ENCODE measurements around the gene MIP. TPM values are rescaled to one million over a fixed set of nuclear protein-coding genes. Genes with fewer than 3 reads are reported as not detected.

The MIP gene
- total and polyA plus RNA-seq, 10 of the 15 experiments (the other 5 are each of a cell fraction or from before 2014, with no cell fraction given) = 0.04 to 0.18 (median 0.11) TPM; not detected in 3

GRCh38 chr12:56461235-56462159 is 7.0 kb upstream of the MIP start:
- CTCF ChIA-PET = interaction anchor here (0.7 to 8.8 kb wide), 24 partner anchors 8 to 342 kb away, joined by 3 to 89 read pairs (median 5); partner anchors contain the start of genes ANKRD52, CNPY2, COQ10A and IL23A
- RAD21 ChIA-PET (ENCODE audit: unreplicated experiment) = interaction anchor here (0.5 to 5.5 kb wide), 13 partner anchors 10 to 272 kb away, joined by 3 to 71 read pairs (median 4); partner anchors contain the start of genes CNPY2, RNF41, SMARCC2 and STAT2
- SMC1A ChIA-PET (ENCODE audit: uncharacterized antibody, unreplicated experiment) = interaction anchor here (0.6 to 4.7 kb wide), 21 partner anchors 12 to 343 kb away, joined by 3 to 42 read pairs (median 4); partner anchors contain the start of genes CNPY2, RNF41, STAT2 and TIMELESS
- no peak overlapping the region for H3K4me2 ChIP-seq (ENCODE audit: control insufficient read depth, insufficient read depth)
- 98% methylated on average over 11 of the region's 11 CpGs for WGBS (ENCODE audit: insufficient coverage, insufficient replicate concordance, low lambda C conversion rate, missing lambda C conversion rate)
- no peaks in the 10 kb centered on the region for H3K36me3 ChIP-seq (ENCODE audit: control insufficient read depth in 2 of 2, insufficient read depth in 2 of 2, low read length in 1 of 2)
- ATAC-seq = no peak; the same call in 2 of the 3 replicates
- no peak for DNase-seq (ENCODE audit: low read depth, low spot score)
- in situ Hi-C loops (cut with MboI) (loop anchor here (5.0 kb wide), 1 partner anchor 339 kb away; no protein-coding TSS in a partner anchor), intact Hi-C loops (cut with micrococcal nuclease; ENCODE audit: unreplicated experiment) (loop anchor here (5.0 to 10.0 kb wide), 2 partner anchors 129 to 197 kb away; partner anchors contain the start of genes COQ10A and PAN2)
- no peaks in the 10 kb centered on the region for H3K27me3 ChIP-seq (replicated peaks in 1 of 2; ENCODE audit: control insufficient read depth in 2 of 2, insufficient read depth in 2 of 2, low read length in 1 of 2)
- no TSS peak for BruUV-seq (replicated peaks)
- no peaks in the 10 kb centered on the region for H4K20me1 ChIP-seq (ENCODE audit: control insufficient read depth, insufficient read depth)
- peak overlapping the region; percentile 13; the same call in 1 of the 2 replicates for H2AFZ ChIP-seq (ENCODE audit: control insufficient read depth, low read depth, low read length)
- no peaks in the 10 kb centered on the region for H3K9me3 ChIP-seq (replicated peaks; ENCODE audit: control insufficient read depth, insufficient read depth, low read length)
- H3K9ac ChIP-seq (ENCODE audit: control insufficient read depth, insufficient read depth, low read length) = no peak overlapping the region
- peak; percentile 18 for FAIRE-seq
- no peak for TF ChIP-seq ETV6 (conservative IDR thresholded peaks at IDR 0.05 in 1 of 2, IDR thresholded peaks at IDR 0.05 in 1 of 2; ENCODE audit: borderline replicate concordance in 1 of 2, low read depth in 1 of 2)
- H3K4me3 ChIP-seq = no peak overlapping the region
- H3K4me1 ChIP-seq (ENCODE audit: control insufficient read depth, insufficient read depth, low read length) = peaks cover 10% of the 10 kb centered on the region
- H3K79me2 ChIP-seq (ENCODE audit: control insufficient read depth, insufficient read depth, low read length) = no peaks in the 10 kb centered on the region
- H3K27ac ChIP-seq (ENCODE audit: control insufficient read depth, insufficient read depth) = no peak overlapping the region
- POLR2A ChIA-PET = interaction anchor here (0.5 to 4.9 kb wide), 16 partner anchors 9 to 299 kb away, joined by 3 to 63 read pairs (median 4); partner anchors contain the start of genes CNPY2, IL23A, PAN2 and STAT2

GRCh38 chr12:56457817-56458216 is 3.4 kb upstream of the MIP start:
- no peaks in the 10 kb centered on the region for H3K79me2 ChIP-seq (ENCODE audit: control insufficient read depth, insufficient read depth, low read length)
- H2AFZ ChIP-seq (ENCODE audit: control insufficient read depth, low read depth, low read length) = no peak overlapping the region
- H3K4me1 ChIP-seq (ENCODE audit: control insufficient read depth, insufficient read depth, low read length) = peaks cover 8% of the 10 kb centered on the region
- H3K36me3 ChIP-seq (ENCODE audit: control insufficient read depth in 2 of 2, insufficient read depth in 2 of 2, low read length in 1 of 2) = no peaks in the 10 kb centered on the region
- ChIA-PET POLR2A (interaction anchor here (0.7 to 4.9 kb wide), 4 partner anchors 9 to 125 kb away, joined by 3 to 63 read pairs (median 8); partner anchors contain the start of genes STAT2 and TIMELESS), SMC1A (ENCODE audit: uncharacterized antibody, unreplicated experiment) (interaction anchor here (3.8 to 4.1 kb wide), 2 partner anchors 8 to 98 kb away, joined by 34 to 37 read pairs; partner anchors contain the start of genes STAT2 and TIMELESS), CTCF (interaction anchor here (0.9 to 8.8 kb wide), 5 partner anchors 8 to 268 kb away, joined by 3 to 89 read pairs (median 9); partner anchors contain the start of genes SMARCC2 and TIMELESS), RAD21 (ENCODE audit: unreplicated experiment) (no interaction called here)
- H3K9me3 ChIP-seq (replicated peaks; ENCODE audit: control insufficient read depth, insufficient read depth, low read length) = no peaks in the 10 kb centered on the region
- DNase-seq (ENCODE audit: low read depth, low spot score) (no peak), FAIRE-seq (no peak), ATAC-seq (no peak)
- no peak overlapping the region for H3K4me2 ChIP-seq (ENCODE audit: control insufficient read depth, insufficient read depth)
- in situ Hi-C loops (cut with MboI) = no loop called here
- no peak overlapping the region for H3K4me3 ChIP-seq
- no peak overlapping the region for H3K9ac ChIP-seq (ENCODE audit: control insufficient read depth, insufficient read depth, low read length)
- H3K27ac ChIP-seq (ENCODE audit: control insufficient read depth, insufficient read depth) = no peak overlapping the region
- WGBS (ENCODE audit: insufficient coverage, insufficient replicate concordance, low lambda C conversion rate, missing lambda C conversion rate) = 86% methylated on average over 4 of the region's 4 CpGs
- no peaks in the 10 kb centered on the region for H3K27me3 ChIP-seq (replicated peaks in 1 of 2; ENCODE audit: control insufficient read depth in 2 of 2, insufficient read depth in 2 of 2, low read length in 1 of 2)
- no peaks in the 10 kb centered on the region for H4K20me1 ChIP-seq (ENCODE audit: control insufficient read depth, insufficient read depth)
- intact Hi-C loops (cut with micrococcal nuclease; ENCODE audit: unreplicated experiment) = no loop called here
- no TSS peak for BruUV-seq (replicated peaks)
- TF ChIP-seq POLR2A (IDR thresholded peaks at IDR 0.05; ENCODE audit: low read depth, low read length) = no peak
- no peak for TF ChIP-seq ZNF274 (IDR thresholded peaks at IDR 0.05; ENCODE audit: insufficient read depth, insufficient read length)
- TF ChIP-seq ZNF687 (IDR thresholded peaks at IDR 0.05) = no peak
- TF ChIP-seq CHD2 (IDR thresholded peaks at IDR 0.05; ENCODE audit: borderline replicate concordance, low read depth, low read length) = no peak
- no peak for TF ChIP-seq ZZZ3 (IDR thresholded peaks at IDR 0.05; ENCODE audit: control insufficient read depth, insufficient read length, low read depth)
- no peak for TF ChIP-seq RELA (IDR thresholded peaks at IDR 0.05; ENCODE audit: borderline replicate concordance, partially characterized antibody)
- no peak for TF ChIP-seq NFYA (IDR thresholded peaks at IDR 0.05; ENCODE audit: borderline replicate concordance, low read depth, low read length)

Data from GM12878 (cell line).